Measurements from ENCODE around the gene PIWIL1. TPM values are rescaled to one million over a fixed set of nuclear protein-coding genes. Genes with fewer than 3 reads are reported as not detected.

Gene PIWIL1
- total RNA-seq, 1 experiment from 2014 or later, result not detected

DNA sequence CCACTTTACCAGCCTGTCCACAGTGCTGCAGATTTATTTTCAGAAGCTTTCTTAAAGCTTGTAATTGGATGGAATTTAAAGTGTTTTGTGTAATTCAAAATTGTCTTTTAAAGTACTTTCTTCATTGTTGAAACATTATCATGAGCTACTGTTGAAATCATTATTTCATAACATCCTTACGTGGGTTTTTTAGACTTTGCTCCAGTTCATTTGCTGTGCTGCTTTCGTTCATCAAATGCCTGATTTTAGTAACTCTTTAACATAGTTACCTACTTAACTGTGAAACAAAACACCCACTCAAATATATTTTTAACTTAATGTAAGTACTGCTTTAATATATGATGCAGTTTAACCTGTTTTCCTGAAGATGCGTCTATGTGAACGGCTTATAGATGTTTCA is 47.5 kb downstream of the PIWIL1 start:
- Histone ChIP-seq H2AFZ (ENCODE audit: low read depth, low read length, poor library complexity, severe bottlenecking) (no peak overlapping the region), H3K4me1 (ENCODE audit: control insufficient read depth in 1 of 2, insufficient read depth in 2 of 2, low read length in 2 of 2) (no peaks in the 10 kb centered on the region), H3K4me3 (replicated peaks in 1 of 2; ENCODE audit: low read depth in 1 of 2, low read length in 2 of 2) (no peak overlapping the region), H3K4me2 (ENCODE audit: low read length) (no peak overlapping the region), H3K27me3 (ENCODE audit: insufficient read depth, low read length) (no peaks in the 10 kb centered on the region), H3K9me3 (ENCODE audit: control insufficient read depth in 1 of 2, insufficient read depth in 1 of 2, low read depth in 1 of 2, low read length in 2 of 2) (no peaks in the 10 kb centered on the region; a peak in 1 of 4 replicates), H4K20me1 (ENCODE audit: insufficient read depth) (no peaks in the 10 kb centered on the region), H3K9me2 (ENCODE audit: insufficient read depth) (no peaks in the 10 kb centered on the region), H3K36me3 (ENCODE audit: control insufficient read depth in 1 of 2, insufficient read depth in 2 of 2, low read length in 2 of 2) (no peaks in the 10 kb centered on the region), H3K9ac (ENCODE audit: low read length) (no peak overlapping the region), H3K27ac (ENCODE audit: low read depth, low read length) (no peak overlapping the region), H3K79me2 (ENCODE audit: insufficient read depth, low read length) (no peaks in the 10 kb centered on the region)
- BruUV-seq (replicated peaks), result no TSS peak
- DNase-seq (ENCODE audit: low read depth, low spot score) (no peak), ATAC-seq (no peak)
- ChIA-PET RAD21 (ENCODE audit: low non-redundant PET in 1 of 2, low total read pairs in 2 of 2, uncharacterized antibody in 2 of 2, unreplicated experiment in 2 of 2) (no interaction called here), CTCF (no interaction called here), POLR2A (no interaction called here)
- intact Hi-C loops (cut with micrococcal nuclease), result no loop called here
- TF ChIP-seq, protein P1, sequence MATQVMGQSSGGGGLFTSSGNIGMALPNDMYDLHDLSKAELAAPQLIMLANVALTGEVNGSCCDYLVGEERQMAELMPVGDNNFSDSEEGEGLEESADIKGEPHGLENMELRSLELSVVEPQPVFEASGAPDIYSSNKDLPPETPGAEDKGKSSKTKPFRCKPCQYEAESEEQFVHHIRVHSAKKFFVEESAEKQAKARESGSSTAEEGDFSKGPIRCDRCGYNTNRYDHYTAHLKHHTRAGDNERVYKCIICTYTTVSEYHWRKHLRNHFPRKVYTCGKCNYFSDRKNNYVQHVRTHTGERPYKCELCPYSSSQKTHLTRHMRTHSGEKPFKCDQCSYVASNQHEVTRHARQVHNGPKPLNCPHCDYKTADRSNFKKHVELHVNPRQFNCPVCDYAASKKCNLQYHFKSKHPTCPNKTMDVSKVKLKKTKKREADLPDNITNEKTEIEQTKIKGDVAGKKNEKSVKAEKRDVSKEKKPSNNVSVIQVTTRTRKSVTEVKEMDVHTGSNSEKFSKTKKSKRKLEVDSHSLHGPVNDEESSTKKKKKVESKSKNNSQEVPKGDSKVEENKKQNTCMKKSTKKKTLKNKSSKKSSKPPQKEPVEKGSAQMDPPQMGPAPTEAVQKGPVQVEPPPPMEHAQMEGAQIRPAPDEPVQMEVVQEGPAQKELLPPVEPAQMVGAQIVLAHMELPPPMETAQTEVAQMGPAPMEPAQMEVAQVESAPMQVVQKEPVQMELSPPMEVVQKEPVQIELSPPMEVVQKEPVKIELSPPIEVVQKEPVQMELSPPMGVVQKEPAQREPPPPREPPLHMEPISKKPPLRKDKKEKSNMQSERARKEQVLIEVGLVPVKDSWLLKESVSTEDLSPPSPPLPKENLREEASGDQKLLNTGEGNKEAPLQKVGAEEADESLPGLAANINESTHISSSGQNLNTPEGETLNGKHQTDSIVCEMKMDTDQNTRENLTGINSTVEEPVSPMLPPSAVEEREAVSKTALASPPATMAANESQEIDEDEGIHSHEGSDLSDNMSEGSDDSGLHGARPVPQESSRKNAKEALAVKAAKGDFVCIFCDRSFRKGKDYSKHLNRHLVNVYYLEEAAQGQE (IDR thresholded peaks at IDR 0.05; ENCODE audit: low read depth), result no peak
- TF ChIP-seq, protein P2, sequence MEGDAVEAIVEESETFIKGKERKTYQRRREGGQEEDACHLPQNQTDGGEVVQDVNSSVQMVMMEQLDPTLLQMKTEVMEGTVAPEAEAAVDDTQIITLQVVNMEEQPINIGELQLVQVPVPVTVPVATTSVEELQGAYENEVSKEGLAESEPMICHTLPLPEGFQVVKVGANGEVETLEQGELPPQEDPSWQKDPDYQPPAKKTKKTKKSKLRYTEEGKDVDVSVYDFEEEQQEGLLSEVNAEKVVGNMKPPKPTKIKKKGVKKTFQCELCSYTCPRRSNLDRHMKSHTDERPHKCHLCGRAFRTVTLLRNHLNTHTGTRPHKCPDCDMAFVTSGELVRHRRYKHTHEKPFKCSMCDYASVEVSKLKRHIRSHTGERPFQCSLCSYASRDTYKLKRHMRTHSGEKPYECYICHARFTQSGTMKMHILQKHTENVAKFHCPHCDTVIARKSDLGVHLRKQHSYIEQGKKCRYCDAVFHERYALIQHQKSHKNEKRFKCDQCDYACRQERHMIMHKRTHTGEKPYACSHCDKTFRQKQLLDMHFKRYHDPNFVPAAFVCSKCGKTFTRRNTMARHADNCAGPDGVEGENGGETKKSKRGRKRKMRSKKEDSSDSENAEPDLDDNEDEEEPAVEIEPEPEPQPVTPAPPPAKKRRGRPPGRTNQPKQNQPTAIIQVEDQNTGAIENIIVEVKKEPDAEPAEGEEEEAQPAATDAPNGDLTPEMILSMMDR (IDR thresholded peaks at IDR 0.05 in 2 of 3, conservative IDR thresholded peaks at IDR 0.05 in 1 of 3; ENCODE audit: borderline replicate concordance in 1 of 3, insufficient read depth in 1 of 3, low read depth in 2 of 3, low read length in 2 of 3), result no peak
- TF ChIP-seq JUND (IDR thresholded peaks at IDR 0.05) (no peak), POLR2AphosphoS5 (IDR thresholded peaks at IDR 0.05; ENCODE audit: low read depth, low read length) (no peak), ZFX (IDR thresholded peaks at IDR 0.05) (no peak), ZNF274 (IDR thresholded peaks at IDR 0.05; ENCODE audit: low read depth, low read length) (no peak), POLR2A (IDR thresholded peaks at IDR 0.05; ENCODE audit: borderline replicate concordance, extremely low read depth, insufficient read depth, insufficient read length) (no peak)
- TF ChIP-seq, protein P3, sequence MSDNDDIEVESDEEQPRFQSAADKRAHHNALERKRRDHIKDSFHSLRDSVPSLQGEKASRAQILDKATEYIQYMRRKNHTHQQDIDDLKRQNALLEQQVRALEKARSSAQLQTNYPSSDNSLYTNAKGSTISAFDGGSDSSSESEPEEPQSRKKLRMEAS (IDR thresholded peaks at IDR 0.05), result no peak
